HUES6 (cell line): Measurements from ENCODE around the gene PLAC8.
"Not testable (repeated sequence)": the region's sequence is repeated elsewhere in the genome, so short reads cannot be mapped to it uniquely, and the experiment has no call there.

Source experiments
- H3K27ac ChIP-seq: 2 replicates; pipeline ENCODE4 v1.7.0; 2013; ENCODE audit warnings: low read depth, mild to moderate bottlenecking, low read length, inconsistent platforms
- H3K27me3 ChIP-seq: 2 replicates; pipeline ENCODE4 v1.6.1; 2013; ENCODE audit warnings: low read length; ENCODE audit not compliant: control insufficient read depth, insufficient read depth
- H3K36me3 ChIP-seq: 2 replicates; pipeline ENCODE4 v1.6.1; 2013; ENCODE audit warnings: low read length; ENCODE audit not compliant: control insufficient read depth, insufficient read depth
- H3K4me1 ChIP-seq: 2 replicates; pipeline ENCODE4 v1.6.1; 2013; ENCODE audit warnings: low read length; ENCODE audit not compliant: control insufficient read depth, insufficient read depth
- H3K4me3 ChIP-seq: 2 replicates; pipeline ENCODE4 v1.5.1; 2013; ENCODE audit warnings: low read depth, low read length
- H3K9ac ChIP-seq: one replicate; pipeline ENCODE4 v1.6.1; 2013; ENCODE audit warnings: mild to moderate bottlenecking, low read length
- H3K9me3 ChIP-seq: 2 replicates; pipeline ENCODE4 v1.6.1; 2013; ENCODE audit warnings: low read depth, low read length; ENCODE audit not compliant: control insufficient read depth, insufficient read depth

The PLAC8 gene, protein sequence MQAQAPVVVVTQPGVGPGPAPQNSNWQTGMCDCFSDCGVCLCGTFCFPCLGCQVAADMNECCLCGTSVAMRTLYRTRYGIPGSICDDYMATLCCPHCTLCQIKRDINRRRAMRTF

DNA sequence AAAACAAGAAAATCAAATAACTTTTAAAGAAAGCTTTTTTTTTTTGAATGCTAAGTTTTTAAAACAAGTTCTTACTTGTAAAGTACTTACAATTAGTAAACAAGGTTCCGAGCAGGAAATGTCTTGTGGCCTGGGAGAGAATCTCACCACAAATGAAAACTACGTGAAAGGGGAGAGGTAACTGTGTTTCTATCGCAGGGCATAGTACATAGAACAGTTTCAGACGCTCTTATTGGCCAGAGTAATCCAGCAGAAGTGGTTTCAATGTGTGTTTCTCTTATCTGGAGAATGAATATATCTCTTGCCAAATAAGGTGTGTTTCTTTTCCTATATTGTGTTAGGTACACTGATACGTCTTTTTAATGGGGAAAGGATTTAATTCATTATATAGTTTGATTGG is at the start of gene PLAC8:
TSS of gene PLAC8 (minus strand) at position 154 of the 400 bp plus-strand sequence. CDS start 6,808 bp downstream, outside the sequence.
- Histone ChIP-seq H3K27ac (0 out of 2 replicates have a peak within 1 kb of the TSS, but pooled peaks have one; percentile 25), H3K4me3 (peak within 1 kb of the TSS; percentile 33; the same call in 1 of the 2 replicates), H3K27me3 (no peaks in the 10 kb centered on the region), H3K9ac (no peak within 1 kb of the TSS), H3K36me3 (no peaks in the 10 kb centered on the region), H3K4me1 (peaks cover 24% of the 10 kb centered on the region), H3K9me3 (no peaks in the 10 kb centered on the region)

DNA sequence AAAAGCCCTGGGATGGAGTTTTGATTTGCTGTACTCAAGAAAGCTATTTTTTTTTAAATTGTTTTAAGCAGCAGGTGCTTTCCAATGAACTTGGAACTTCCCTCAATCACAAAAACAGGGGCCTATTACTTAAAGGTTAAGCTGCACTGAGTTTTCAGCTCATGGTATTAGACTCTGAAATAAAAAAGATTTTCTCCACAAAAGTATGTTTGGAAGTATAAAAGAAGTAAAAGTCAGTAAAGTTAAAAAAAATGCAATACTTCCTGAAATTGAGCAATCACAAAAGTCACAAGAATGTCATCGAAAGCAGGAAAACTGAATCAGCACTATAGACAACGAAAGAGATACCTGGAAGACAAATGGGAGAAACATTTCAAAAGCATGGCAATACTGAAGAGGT is 38.9 kb upstream of the PLAC8 start:
- Histone ChIP-seq H3K4me1 (no peaks in the 10 kb centered on the region; the same call in 1 of the 2 replicates), H3K4me3 (no peak overlapping the region), H3K9ac (no peak overlapping the region), H3K27ac (no peak overlapping the region), H3K27me3 (no peaks in the 10 kb centered on the region), H3K36me3 (no peaks in the 10 kb centered on the region), H3K9me3 (0 out of 2 replicates have a peak, but pooled peaks cover 3% of the 10 kb centered on the region)

DNA sequence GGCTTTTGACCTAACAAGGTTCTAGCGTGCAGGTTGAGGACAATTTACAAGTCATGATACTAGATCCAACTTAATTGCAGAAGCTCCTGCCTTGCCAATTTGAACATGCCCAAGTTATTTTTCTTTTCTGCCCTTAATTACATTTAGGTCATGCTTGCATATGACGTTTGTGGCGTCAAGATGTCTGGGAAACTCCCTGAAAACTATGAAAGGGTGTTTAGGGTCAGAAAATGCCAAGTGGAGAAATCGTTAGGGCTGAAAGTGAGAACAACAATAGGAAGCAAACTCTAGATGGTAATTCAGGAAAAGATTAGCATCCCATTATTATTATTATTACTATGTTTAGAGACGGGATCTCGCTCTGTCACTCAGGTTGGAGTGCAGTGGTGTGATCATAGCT is 38.2 kb upstream of the PLAC8 start:
- Histone ChIP-seq H3K9ac (no peak overlapping the region), H3K27me3 (no peaks in the 10 kb centered on the region), H3K4me3 (no peak overlapping the region), H3K4me1 (no peaks in the 10 kb centered on the region; the same call in 1 of the 2 replicates), H3K36me3 (no peaks in the 10 kb centered on the region), H3K9me3 (0 out of 2 replicates have a peak, but pooled peaks cover 3% of the 10 kb centered on the region), H3K27ac (no peak overlapping the region)

DNA sequence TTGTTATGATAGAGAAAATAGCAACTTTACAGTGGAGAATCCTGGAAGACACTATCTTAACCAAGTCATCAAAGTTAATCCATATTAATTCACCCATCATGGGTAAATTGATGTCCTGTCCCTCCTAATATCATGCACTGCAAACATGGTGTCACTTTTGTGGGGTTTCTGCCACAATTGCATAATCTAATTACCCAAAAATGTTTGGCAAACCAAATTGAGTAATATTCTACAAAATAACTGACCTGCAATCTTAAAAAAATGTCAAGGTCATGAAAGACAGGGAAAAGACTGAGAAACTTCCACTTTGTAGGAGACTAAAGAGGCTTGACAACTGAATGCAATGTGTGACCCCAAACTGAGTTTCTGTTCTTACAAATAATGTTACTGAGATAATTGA is 37.1 kb upstream of the PLAC8 start:
- H3K9ac ChIP-seq = no peak overlapping the region
- no peak overlapping the region for H3K27ac ChIP-seq

DNA sequence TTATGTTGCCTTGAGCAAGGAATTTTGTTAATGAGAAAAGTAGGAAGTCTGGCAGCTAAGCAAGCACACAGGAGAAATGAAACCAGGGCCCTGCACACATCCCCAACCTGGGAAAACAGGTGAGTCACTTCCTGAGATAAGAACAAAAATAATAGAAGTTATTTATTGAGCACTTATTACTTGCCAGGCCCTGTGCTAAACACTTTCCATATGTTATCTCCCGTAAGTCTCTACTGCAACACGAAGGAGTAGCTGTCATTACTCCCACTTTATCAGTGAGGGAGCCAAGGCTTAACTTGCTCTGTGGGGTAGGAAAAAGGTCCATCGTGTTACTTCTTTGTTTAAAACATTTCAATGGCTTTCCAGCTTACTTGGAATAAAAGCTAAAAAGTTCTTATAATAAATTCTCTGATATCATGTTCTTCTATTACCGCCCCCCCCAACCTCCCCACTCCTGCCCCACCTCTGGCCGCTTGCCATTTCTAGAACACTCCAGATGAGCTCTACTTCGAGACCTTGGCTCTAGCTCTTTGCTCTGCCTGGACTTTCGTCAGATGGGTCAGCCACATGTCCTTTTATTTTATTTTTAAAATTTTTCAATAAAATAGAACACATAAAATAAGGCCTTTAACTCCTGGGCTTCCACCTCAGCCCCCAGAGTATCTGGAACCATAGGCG is 36.3 kb upstream of the PLAC8 start:
- Histone ChIP-seq H3K9me3 (no peaks in the 10 kb centered on the region), H3K4me3 (no peak overlapping the region), H3K9ac (no peak overlapping the region), H3K4me1 (no peaks in the 10 kb centered on the region; the same call in 1 of the 2 replicates), H3K27ac (no peak overlapping the region), H3K27me3 (no peaks in the 10 kb centered on the region), H3K36me3 (no peaks in the 10 kb centered on the region)

More for the DNA sequence above, 37.1 kb upstream of the PLAC8 start:
- Histone ChIP-seq H3K9me3 (0 out of 2 replicates have a peak, but pooled peaks cover 3% of the 10 kb centered on the region), H3K4me3 (no peak overlapping the region), H3K27me3 (no peaks in the 10 kb centered on the region), H3K36me3 (no peaks in the 10 kb centered on the region), H3K4me1 (no peaks in the 10 kb centered on the region; the same call in 1 of the 2 replicates)

DNA sequence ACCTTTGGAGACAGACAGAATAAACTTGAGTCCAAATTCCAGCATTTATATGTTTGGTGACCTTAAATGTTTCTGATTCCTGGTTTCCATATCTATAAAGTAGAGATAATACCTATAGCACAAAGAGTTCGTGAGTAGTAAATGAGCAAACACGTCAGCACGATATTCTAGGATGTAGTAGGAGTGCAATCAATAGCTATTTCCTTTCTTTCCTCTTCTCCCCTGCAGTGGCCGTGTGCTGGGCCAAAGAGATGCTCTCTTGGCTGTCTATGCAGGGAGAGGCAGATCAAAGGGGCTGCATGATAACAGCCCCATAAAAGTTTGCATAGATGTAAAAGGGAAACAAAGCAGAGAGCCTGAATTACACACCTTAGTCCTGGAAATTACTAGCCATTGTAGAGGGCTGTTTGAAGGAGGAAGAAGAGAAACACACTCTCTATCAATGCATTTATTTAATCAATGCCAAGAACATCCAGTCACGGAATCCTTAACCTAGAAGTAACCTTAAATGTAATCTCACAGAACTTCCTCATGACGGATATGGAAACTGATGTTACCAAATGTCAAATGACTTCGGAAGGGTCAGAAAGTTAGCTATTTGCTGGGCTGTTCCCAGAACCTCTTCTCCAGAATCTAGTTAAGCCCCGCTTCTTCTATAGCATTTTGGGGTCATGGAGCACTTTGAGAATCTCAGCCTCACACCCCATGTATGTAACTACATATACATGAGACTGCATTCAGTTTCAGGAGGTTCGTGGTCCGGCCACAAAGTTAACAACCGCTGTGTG is 35.5 kb upstream of the PLAC8 start:
- H3K27me3 ChIP-seq = no peaks in the 10 kb centered on the region
- no peaks in the 10 kb centered on the region for H3K9me3 ChIP-seq
- H3K9ac ChIP-seq = no peak overlapping the region
- no peaks in the 10 kb centered on the region; the same call in 1 of the 2 replicates for H3K4me1 ChIP-seq
- no peak overlapping the region for H3K4me3 ChIP-seq
- H3K27ac ChIP-seq = no peak overlapping the region
- no peaks in the 10 kb centered on the region for H3K36me3 ChIP-seq

DNA sequence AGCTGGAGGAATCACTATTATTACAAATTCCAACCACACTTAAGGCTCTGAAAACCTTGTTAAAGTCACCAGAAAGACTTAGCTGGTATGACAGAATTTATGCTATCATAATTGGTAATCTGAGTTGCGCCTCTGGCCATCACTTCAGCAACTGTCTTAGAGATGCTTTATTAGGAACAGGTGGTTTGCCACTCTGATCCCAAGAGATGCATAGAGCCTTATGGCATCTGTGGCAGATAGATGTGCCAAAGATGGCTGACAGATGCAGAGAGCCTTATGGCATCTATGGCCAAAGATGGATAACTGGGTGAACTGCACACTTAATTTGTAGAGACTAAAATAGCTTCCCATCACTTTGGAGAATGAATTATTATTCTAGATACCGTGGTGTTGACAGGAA is 32.3 kb upstream of the PLAC8 start:
- H3K9ac ChIP-seq = no peak overlapping the region

DNA sequence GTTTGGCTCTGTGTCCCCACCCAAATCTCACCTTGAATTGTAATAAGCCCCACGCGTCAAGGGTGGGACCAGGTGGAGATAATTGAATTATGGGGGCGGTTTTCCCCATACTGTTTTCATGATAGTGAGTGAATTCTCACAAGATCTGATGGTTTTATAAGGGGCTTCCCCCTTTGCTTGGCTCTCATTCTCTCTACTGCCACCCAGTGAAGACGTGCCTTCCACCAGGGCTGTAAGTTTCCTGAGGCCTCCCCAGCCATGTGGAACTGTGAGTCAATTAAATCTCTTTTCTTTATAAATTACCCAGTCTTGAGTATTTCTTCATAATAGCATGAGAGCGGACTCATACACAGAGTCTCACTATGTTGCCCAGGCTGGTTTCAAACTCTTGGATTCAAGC is 31.2 kb upstream of the PLAC8 start:
- H3K27ac ChIP-seq, H3K36me3 ChIP-seq, H3K27me3 ChIP-seq, H3K9me3 ChIP-seq, H3K4me3 ChIP-seq, H3K4me1 ChIP-seq, H3K9ac ChIP-seq: not testable (repeated sequence)

More for the DNA sequence above, 32.3 kb upstream of the PLAC8 start:
- no peaks in the 10 kb centered on the region for H3K9me3 ChIP-seq
- no peak overlapping the region for H3K4me3 ChIP-seq
- no peak overlapping the region for H3K27ac ChIP-seq
- H3K27me3 ChIP-seq = no peaks in the 10 kb centered on the region
- no peaks in the 10 kb centered on the region for H3K4me1 ChIP-seq
- no peaks in the 10 kb centered on the region for H3K36me3 ChIP-seq

DNA sequence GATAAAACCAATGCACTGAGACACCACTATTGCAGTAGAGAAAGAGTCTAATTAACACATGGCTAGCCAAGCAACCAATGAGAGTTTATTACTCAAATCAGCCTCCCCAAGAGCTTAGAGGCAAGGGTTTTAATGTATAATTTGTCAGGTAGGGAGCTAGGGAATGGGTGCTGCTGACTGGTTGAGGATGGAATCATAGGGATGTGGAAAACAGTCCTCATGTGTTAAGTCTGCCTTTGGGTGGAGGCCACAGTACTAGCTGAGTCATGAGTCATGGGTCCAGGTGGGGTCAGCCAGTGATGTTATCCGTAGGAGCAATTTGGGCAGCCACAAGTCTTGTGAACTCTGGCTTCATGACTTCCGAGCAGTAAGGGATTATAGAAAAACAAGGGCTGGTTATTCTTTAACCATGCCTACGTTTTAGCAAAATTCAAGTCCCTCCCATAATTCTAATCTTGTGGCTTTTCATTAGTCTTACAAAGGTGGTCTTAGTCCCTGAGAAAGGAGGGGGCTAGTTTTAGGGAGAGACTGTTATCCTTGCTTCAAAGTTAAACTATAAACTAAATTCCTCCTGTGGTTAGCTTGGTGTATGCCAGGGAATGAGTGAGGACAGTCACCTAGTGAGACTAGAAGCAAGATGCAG is 25.1 kb upstream of the PLAC8 start:
- Histone ChIP-seq H3K27me3 (no peaks in the 10 kb centered on the region), H3K36me3 (no peaks in the 10 kb centered on the region), H3K4me3 (no peak overlapping the region), H3K4me1 (no peaks in the 10 kb centered on the region), H3K9ac (no peak overlapping the region), H3K9me3 (peaks cover 34% of the 10 kb centered on the region), H3K27ac (no peak overlapping the region)

DNA sequence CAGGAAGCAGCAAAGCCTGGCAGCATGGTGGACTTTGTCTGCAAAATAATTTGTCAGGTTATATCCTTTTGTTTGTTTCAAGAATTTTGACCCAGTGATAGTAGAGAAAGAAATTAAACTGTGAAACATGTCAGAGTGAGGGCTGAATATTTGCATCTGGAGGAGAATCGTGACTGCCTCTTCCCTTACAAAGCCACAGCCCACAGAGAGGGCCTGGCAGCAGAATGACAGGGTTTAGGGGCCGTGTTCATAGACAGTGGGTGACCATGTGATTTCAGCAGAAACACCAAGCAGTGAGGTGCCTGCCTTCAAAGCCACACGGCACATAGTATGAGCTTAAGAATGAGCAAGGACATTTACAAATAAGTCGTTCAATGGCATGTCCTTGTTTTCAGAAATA is 24.4 kb upstream of the PLAC8 start:
- Histone ChIP-seq H3K27me3 (no peaks in the 10 kb centered on the region), H3K9ac (no peak overlapping the region), H3K4me3 (no peak overlapping the region), H3K36me3 (no peaks in the 10 kb centered on the region), H3K27ac (no peak overlapping the region), H3K4me1 (no peaks in the 10 kb centered on the region), H3K9me3 (peaks cover 34% of the 10 kb centered on the region)
